Measurements from ENCODE around the gene IFNA16. TPM values are rescaled to one million over a fixed set of nuclear protein-coding genes. Genes with fewer than 3 reads are reported as not detected.

Gene IFNA16
- total and polyA plus RNA-seq, 9 donors, result not detected

Other genes with a start within 250 kb of the IFNA16 start
- gene HACD4, start 185.7 kb downstream of the IFNA16 start, total RNA-seq, result 1.3 TPM
- 1 to 10 TPM; 1.2 to 2.4 (median 1.3) TPM for gene HACD4, start 185.7 kb downstream of the IFNA16 start, polyA plus RNA-seq (ENCODE audit: insufficient read depth in 1 of 8, insufficient read length in 8 of 8, low replicate concordance in 1 of 8)
- not detected for gene IFNB1, start 139.4 kb downstream of the IFNA16 start, total RNA-seq
- not detected for gene IFNB1, start 139.4 kb downstream of the IFNA16 start, polyA plus RNA-seq (ENCODE audit: insufficient read depth in 1 of 8, insufficient read length in 8 of 8, low replicate concordance in 1 of 8)
- gene IFNW1, start 75.5 kb downstream of the IFNA16 start, total RNA-seq, result not detected
- not detected for gene IFNW1, start 75.5 kb downstream of the IFNA16 start, polyA plus RNA-seq (ENCODE audit: insufficient read depth in 1 of 8, insufficient read length in 8 of 8, low replicate concordance in 1 of 8)
- not detected for gene IFNA21, start 50.7 kb downstream of the IFNA16 start, total RNA-seq
- gene IFNA21, start 50.7 kb downstream of the IFNA16 start, polyA plus RNA-seq (ENCODE audit: insufficient read depth in 1 of 8, insufficient read length in 8 of 8, low replicate concordance in 1 of 8), result not detected
- not detected for gene IFNA4, start 29.7 kb downstream of the IFNA16 start, total RNA-seq
- not detected for gene IFNA4, start 29.7 kb downstream of the IFNA16 start, polyA plus RNA-seq (ENCODE audit: insufficient read depth in 1 of 8, insufficient read length in 8 of 8, low replicate concordance in 1 of 8)
- not detected for gene IFNA7, start 15.1 kb downstream of the IFNA16 start, total RNA-seq
- not detected for gene IFNA7, start 15.1 kb downstream of the IFNA16 start, polyA plus RNA-seq (ENCODE audit: insufficient read depth in 1 of 8, insufficient read length in 8 of 8, low replicate concordance in 1 of 8)
- gene IFNA10, start 10.2 kb downstream of the IFNA16 start, total RNA-seq, result not detected
- not detected for gene IFNA10, start 10.2 kb downstream of the IFNA16 start, polyA plus RNA-seq (ENCODE audit: insufficient read depth in 1 of 8, insufficient read length in 8 of 8, low replicate concordance in 1 of 8)
- not detected for gene IFNA17, start 10.9 kb upstream of the IFNA16 start, total RNA-seq
- gene IFNA17, start 10.9 kb upstream of the IFNA16 start, polyA plus RNA-seq (ENCODE audit: insufficient read depth in 1 of 8, insufficient read length in 8 of 8, low replicate concordance in 1 of 8), result not detected
- not detected for gene IFNA14, start 22.7 kb upstream of the IFNA16 start, total RNA-seq
- not detected for gene IFNA14, start 22.7 kb upstream of the IFNA16 start, polyA plus RNA-seq (ENCODE audit: insufficient read depth in 1 of 8, insufficient read length in 8 of 8, low replicate concordance in 1 of 8)
- not detected for gene IFNA5, start 88.0 kb upstream of the IFNA16 start, total RNA-seq
- not detected for gene IFNA5, start 88.0 kb upstream of the IFNA16 start, polyA plus RNA-seq (ENCODE audit: insufficient read depth in 1 of 8, insufficient read length in 8 of 8, low replicate concordance in 1 of 8)
- 22.5 TPM for gene KLHL9, start 118.1 kb upstream of the IFNA16 start, total RNA-seq
- 10 to 100 TPM; 16.8 to 31.6 (median 21.5) TPM for gene KLHL9, start 118.1 kb upstream of the IFNA16 start, polyA plus RNA-seq (ENCODE audit: insufficient read depth in 1 of 8, insufficient read length in 8 of 8, low replicate concordance in 1 of 8)
- not detected for gene IFNA6, start 133.6 kb upstream of the IFNA16 start, total RNA-seq
- under 1 TPM in 2 of 8 donors, not detected in 6; 0.16 to 0.29 TPM for gene IFNA6, start 133.6 kb upstream of the IFNA16 start, polyA plus RNA-seq (ENCODE audit: insufficient read depth in 1 of 8, insufficient read length in 8 of 8, low replicate concordance in 1 of 8)
- gene IFNA13, start 150.7 kb upstream of the IFNA16 start, total RNA-seq, result 0.04 TPM
- gene IFNA13, start 150.7 kb upstream of the IFNA16 start, polyA plus RNA-seq (ENCODE audit: insufficient read depth in 1 of 8, insufficient read length in 8 of 8, low replicate concordance in 1 of 8), result not detected
- gene IFNA2, start 168.1 kb upstream of the IFNA16 start, total RNA-seq, result 0.09 TPM
- not detected for gene IFNA2, start 168.1 kb upstream of the IFNA16 start, polyA plus RNA-seq (ENCODE audit: insufficient read depth in 1 of 8, insufficient read length in 8 of 8, low replicate concordance in 1 of 8)
- gene IFNA8, start 191.8 kb upstream of the IFNA16 start, total RNA-seq, result not detected
- gene IFNA8, start 191.8 kb upstream of the IFNA16 start, polyA plus RNA-seq (ENCODE audit: insufficient read depth in 1 of 8, insufficient read length in 8 of 8, low replicate concordance in 1 of 8), result not detected
- gene IFNA1, start 223.1 kb upstream of the IFNA16 start, total RNA-seq, result not detected
- not detected for gene IFNA1, start 223.1 kb upstream of the IFNA16 start, polyA plus RNA-seq (ENCODE audit: insufficient read depth in 1 of 8, insufficient read length in 8 of 8, low replicate concordance in 1 of 8)

Measured in muscle of leg (tissue), 9 donors.